Kidney (tissue), 14 donors: Measurements from ENCODE around the gene EGFR. TPM values are rescaled to one million over a fixed set of nuclear protein-coding genes. Genes with fewer than 3 reads are reported as not detected.
A peak's percentile ranks its signal among the peaks of the same experiment; 100 is the strongest.

Experiments used
- DNase-seq, 5 donors: peaks; one replicate each; pipeline ENCODE4 v3.0.0-alpha.2; 2013 to 2020
- FAIRE-seq: peaks from 2 replicates; lab custom pipeline; 2012; peaks lifted over from hg19 to GRCh38; lab: Jason Lieb, UNC
- H3K27ac ChIP-seq, 2 donors: one replicate each; pipeline ENCODE4 v1.7.0; 2013; ENCODE audit warnings: low read depth in 2 of 2, low read length in 2 of 2, inconsistent platforms in 1 of 2
- H3K27me3 ChIP-seq: one replicate; pipeline ENCODE4 v1.7.1; 2013; ENCODE audit warnings: low read length, inconsistent platforms; ENCODE audit not compliant: control insufficient read depth, insufficient read depth
- H3K36me3 ChIP-seq, 3 donors: one replicate each; pipeline versions ENCODE4 v1.7.0 to v1.7.1; 2013; ENCODE audit warnings: low read length in 3 of 3, control low read depth in 1 of 3, inconsistent platforms in 1 of 3; ENCODE audit not compliant: insufficient read depth in 3 of 3, control insufficient read depth in 2 of 3
- H3K4me1 ChIP-seq, 3 donors: one replicate each; pipeline versions ENCODE4 v1.7.0 to v1.7.1; 2013; ENCODE audit warnings: low read length in 3 of 3, inconsistent platforms in 1 of 3, low read depth in 1 of 3; ENCODE audit not compliant: control insufficient read depth in 2 of 3, insufficient read depth in 2 of 3
- H3K4me3 ChIP-seq, 3 donors: one replicate each; pipeline versions ENCODE4 v1.7.0 to v1.8.1; 2013; ENCODE audit warnings: low read length in 3 of 3, control low read depth in 1 of 3, inconsistent platforms in 1 of 3
- H3K9ac ChIP-seq, 3 donors: one replicate each; pipeline versions ENCODE4 v1.7.0 to v1.7.1; 2013; ENCODE audit warnings: low read length in 3 of 3, control low read depth in 1 of 3, inconsistent platforms in 1 of 3
- H3K9me3 ChIP-seq, 3 donors: one replicate each; pipeline versions ENCODE4 v1.7.0 to v1.7.1; 2013; ENCODE audit warnings: low read length in 3 of 3, control low read depth in 1 of 3, inconsistent platforms in 1 of 3; ENCODE audit not compliant: control insufficient read depth in 2 of 3, insufficient read depth in 1 of 3
- CTCF ChIP-seq: IDR thresholded peaks from 3 replicates; pipeline ENCODE4 v1.5.1; 2012; ENCODE audit warnings: mild to moderate bottlenecking, moderate library complexity, borderline replicate concordance; ENCODE audit not compliant: insufficient read depth; ENCODE audit errors: extremely low read depth
- intact Hi-C: fragments of 100-400 bp; cut with DNase I; formaldehyde crosslinking; loops from one replicate; pipeline ENCODE4 v1.11.1; 2022
- polyA plus RNA-seq: library from polyadenylated mRNA; stranded (reverse); fragments of 350-450 nt; fragmentation: Illumina TruSeq; extraction: RNeasy Lipid Tissue Mini Kit (QIAGEN cat#74804); gene quantifications from one replicate; pipeline ENCODE4 v1.2.3, GENCODE V29; 2014; ENCODE audit warnings: low read depth, low replicate concordance; ENCODE audit not compliant: insufficient read depth
- total RNA-seq: library from RNA; stranded (reverse); fragmentation: NEBNext Ultra II Directional; extraction: Animal tissue kit (Norgen Biotek cat#: 25700); gene quantifications from one replicate; pipeline ENCODE4 v1.2.1, GENCODE V29; 2021
- donor health status: control.
- donor health status: control.
- donor health status: control.
- donor health status: control.
- donor health status: control.
- donor health status: DM: yes; HTN: yes; CAD: no.
- donor health status: Normal renal cell carcinoma (clear cell type).

Gene EGFR
- total and polyA plus RNA-seq, 2 donors from 2014 or later = 5.9 to 61.3 TPM

DNA sequence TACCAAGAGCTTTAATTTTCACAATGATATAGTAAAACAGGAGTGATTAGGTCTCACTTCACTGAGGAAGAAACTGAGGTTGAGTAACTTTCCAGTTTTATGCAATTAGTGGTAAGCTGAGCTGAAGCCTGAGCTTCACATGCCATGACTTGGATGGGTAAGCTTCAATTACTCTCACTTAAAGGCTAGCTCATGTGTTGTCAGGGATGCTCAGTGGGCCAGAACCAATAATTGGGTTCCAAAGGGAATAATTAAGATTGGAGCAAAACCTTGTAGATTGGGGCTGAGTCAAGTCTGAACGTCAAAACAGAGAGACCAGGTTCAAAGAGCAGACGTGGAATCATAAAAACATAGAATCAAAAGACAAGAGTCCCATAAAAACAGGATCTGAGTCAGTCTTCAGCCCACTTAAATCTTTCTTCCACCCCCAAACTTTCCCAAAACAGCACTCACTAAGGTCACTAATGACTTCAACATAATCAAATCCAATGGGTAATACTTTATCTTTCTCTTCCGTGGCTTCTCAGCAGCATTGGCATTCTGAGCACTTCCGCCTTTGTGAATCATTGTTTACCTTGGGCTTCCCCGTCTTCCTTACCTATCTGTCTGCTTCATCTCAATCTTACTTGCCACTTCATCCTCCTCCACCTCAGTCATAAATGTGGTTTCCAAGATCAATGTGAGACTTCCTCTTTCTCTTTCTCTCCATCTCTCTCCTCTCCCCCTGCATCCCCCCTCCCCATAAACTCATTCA, 23.0 kb upstream of the EGFR start:
- H3K9me3 ChIP-seq = no peaks in the 10 kb centered on the region
- no peak for TF ChIP-seq CTCF
- intact Hi-C loops = no loop called here
- no peaks in the 10 kb centered on the region for H3K27me3 ChIP-seq
- no peak for FAIRE-seq
- H3K36me3 ChIP-seq = no peaks in the 10 kb centered on the region
- H3K4me3 ChIP-seq = no peak overlapping the region
- no peak overlapping the region for H3K9ac ChIP-seq
- H3K27ac ChIP-seq = no peak overlapping the region
- H3K4me1 ChIP-seq = peaks cover 0 to 7% (median 0%) of the 10 kb centered on the region in 3 donors
- peak in 2 of 5 donors; percentile 27 to 37 for DNase-seq

DNA sequence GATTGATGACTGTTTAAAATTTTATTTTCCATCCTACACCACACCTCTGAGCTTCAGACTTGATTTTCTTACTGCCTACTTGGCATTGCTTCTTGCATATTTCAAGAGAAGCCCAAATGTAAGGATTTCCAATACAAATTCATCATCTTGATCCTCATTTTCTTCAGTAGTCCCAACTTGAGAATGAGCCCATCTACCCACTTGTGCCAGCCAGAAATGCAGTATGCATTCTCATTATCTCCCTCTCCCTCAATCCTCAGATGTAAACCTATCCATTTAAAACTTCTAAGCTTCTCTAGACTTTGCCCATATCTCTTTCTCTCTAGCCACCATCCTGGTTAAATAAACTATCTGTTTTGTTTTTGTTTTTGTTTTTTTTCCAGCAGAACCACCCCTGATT, 22.4 kb upstream of the EGFR start:
- Histone ChIP-seq H3K9me3 (no peaks in the 10 kb centered on the region), H3K9ac (no peak overlapping the region), H3K27ac (no peak overlapping the region), H3K4me1 (peaks cover 0 to 7% (median 0%) of the 10 kb centered on the region in 3 donors), H3K36me3 (no peaks in the 10 kb centered on the region), H3K27me3 (no peaks in the 10 kb centered on the region), H3K4me3 (no peak overlapping the region)
- intact Hi-C loops = no loop called here
- no peak for TF ChIP-seq CTCF
- no peak for DNase-seq
- no peak for FAIRE-seq

- no peaks in the 10 kb centered on the region for H3K4me1 ChIP-seq
- no peak overlapping the region for H3K4me3 ChIP-seq
- FAIRE-seq (no peak), DNase-seq (no peak)
- H3K27me3 ChIP-seq = no peaks in the 10 kb centered on the region
- no peaks in the 10 kb centered on the region for H3K36me3 ChIP-seq
- H3K27ac ChIP-seq = no peak overlapping the region
- TF ChIP-seq CTCF = no peak
- intact Hi-C loops = no loop called here
- H3K9ac ChIP-seq = no peak overlapping the region
- H3K9me3 ChIP-seq = no peaks in the 10 kb centered on the region
These were observed 14.2 kb upstream of the EGFR start for GRCh38 chr7:55004579-55004978.
